Lower lobe of right lung (tissue), 2 donors: ENCODE results near the gene TMC8. TPM values are rescaled to one million over a fixed set of nuclear protein-coding genes. Genes with fewer than 3 reads are reported as not detected.

Source experiments
- ATAC-seq, 2 donors: fragments of 200-7000 bp; cut with Tn5 transposase; one replicate each; pipeline ENCODE4 v1.9.1; 2020 to 2022; ENCODE audit warnings: mild to moderate bottlenecking in 2 of 2, moderate library complexity in 2 of 2
- DNase-seq: peaks from one replicate; pipeline ENCODE4 v3.0.0-alpha.2; 2020
- H3K27ac ChIP-seq: fragments of 200-600 bp; one replicate; pipeline ENCODE4 v1.8.0; 2022
- H3K27me3 ChIP-seq: fragments of 200-600 bp; one replicate; pipeline ENCODE4 v1.8.0; 2022; ENCODE audit warnings: low read depth
- H3K36me3 ChIP-seq: fragments of 200-600 bp; one replicate; pipeline ENCODE4 v1.8.0; 2022; ENCODE audit warnings: mild to moderate bottlenecking
- H3K4me1 ChIP-seq: fragments of 200-600 bp; one replicate; pipeline ENCODE4 v1.8.0; 2022
- H3K4me3 ChIP-seq: fragments of 200-600 bp; one replicate; pipeline ENCODE4 v1.8.0; 2022; ENCODE audit warnings: mild to moderate bottlenecking
- H3K9me3 ChIP-seq: fragments of 200-600 bp; one replicate; pipeline ENCODE4 v1.8.0; 2022
- CTCF ChIP-seq: fragments of 200-600 bp; IDR thresholded peaks from one replicate; pipeline ENCODE4 v1.8.0; 2022; ENCODE audit warnings: antibody characterized with exemption, mild to moderate bottlenecking
- intact Hi-C: fragments of 100-400 bp; cut with DNase I; formaldehyde crosslinking; loops from one replicate; pipeline ENCODE4 v1.11.0; 2022
- total RNA-seq: library from RNA; stranded (reverse); fragmentation: NEBNext Ultra II Directional; extraction: Animal tissue kit (Norgen Biotek cat#: 25700); gene quantifications from one replicate; pipeline ENCODE4 v1.2.1, GENCODE V29; 2021
- donor health status: DM: no; HTN: yes; CAD: no; lungs with severe emphysema.

Gene TMC8
- total RNA-seq, 1 donor from 2014 or later: 33.8 TPM

GRCh38 chr17:78118801-78119241 lies 11.8 kb upstream of the TMC8 start:
- no peak overlapping the region for H3K4me3 ChIP-seq
- no peaks in the 10 kb centered on the region for H3K9me3 ChIP-seq
- ATAC-seq (no peak), DNase-seq (no peak)
- peaks cover 8% of the 10 kb centered on the region for H3K4me1 ChIP-seq
- intact Hi-C loops: no loop called here
- H3K27ac ChIP-seq: no peak overlapping the region
- peaks cover 57% of the 10 kb centered on the region for H3K36me3 ChIP-seq
- no peak for TF ChIP-seq CTCF
- H3K27me3 ChIP-seq: no peaks in the 10 kb centered on the region

- Histone ChIP-seq H3K4me3 (no peak overlapping the region), H3K9me3 (no peaks in the 10 kb centered on the region), H3K36me3 (peaks cover 73% of the 10 kb centered on the region), H3K27me3 (no peaks in the 10 kb centered on the region), H3K4me1 (peaks cover 15% of the 10 kb centered on the region), H3K27ac (no peak overlapping the region)
- intact Hi-C loops: loop anchor here (10.0 kb wide), 1 partner anchor 54 kb away; no protein-coding TSS in a partner anchor
- DNase-seq (no peak), ATAC-seq (no peak)
- no peak for TF ChIP-seq CTCF
Measured at GRCh38 chr17:78120537-78120936, 10.0 kb upstream of the TMC8 start.

GRCh38 chr17:78120971-78121800 lies 9.4 kb upstream of the TMC8 start:
- Histone ChIP-seq H3K9me3 (no peaks in the 10 kb centered on the region), H3K4me1 (peaks cover 22% of the 10 kb centered on the region), H3K4me3 (peak overlapping the region; percentile 27), H3K27me3 (no peaks in the 10 kb centered on the region), H3K36me3 (peaks cover 79% of the 10 kb centered on the region), H3K27ac (peak overlapping the region; percentile 53)
- intact Hi-C loops: loop anchor here (10.0 kb wide), 1 partner anchor 54 kb away; no protein-coding TSS in a partner anchor
- no peak for DNase-seq
- TF ChIP-seq CTCF: no peak
- no peak for ATAC-seq

- Histone ChIP-seq H3K4me3 (peak overlapping the region; percentile 27), H3K36me3 (peaks cover 75% of the 10 kb centered on the region), H3K27me3 (no peaks in the 10 kb centered on the region), H3K9me3 (no peaks in the 10 kb centered on the region), H3K27ac (peak overlapping the region; percentile 53), H3K4me1 (peaks cover 28% of the 10 kb centered on the region)
- DNase-seq (no peak), ATAC-seq (no peak)
- intact Hi-C loops: loop anchor here (10.0 kb wide), 1 partner anchor 53 kb away; no protein-coding TSS in a partner anchor
- TF ChIP-seq CTCF: no peak
Measured at GRCh38 chr17:78121801-78122215, 8.8 kb upstream of the TMC8 start.

- Histone ChIP-seq H3K36me3 (peaks cover 69% of the 10 kb centered on the region), H3K4me1 (peaks cover 34% of the 10 kb centered on the region), H3K27ac (no peak overlapping the region), H3K4me3 (no peak overlapping the region), H3K9me3 (no peaks in the 10 kb centered on the region), H3K27me3 (no peaks in the 10 kb centered on the region)
- ATAC-seq (no peak), DNase-seq (no peak)
- intact Hi-C loops: loop anchor here (10.0 kb wide), 1 partner anchor 52 kb away; no protein-coding TSS in a partner anchor
- no peak for TF ChIP-seq CTCF
Measured at GRCh38 chr17:78122216-78122930, 8.2 kb upstream of the TMC8 start.
